GM12878 (cell line): ENCODE results near the gene GPR61. TPM values are rescaled to one million over a fixed set of nuclear protein-coding genes. Genes with fewer than 3 reads are reported as not detected.

ENCODE experiments used
- BACH1 ChIP-seq: fragments of 450-650 bp; IDR thresholded peaks from 2 replicates; pipeline ENCODE4 v1.6.1; 2017; ENCODE audit warnings: mild to moderate bottlenecking, borderline replicate concordance
- BMI1 ChIP-seq: fragments of 450-650 bp; IDR thresholded peaks from 2 replicates; pipeline ENCODE4 v1.6.1; 2016; ENCODE audit warnings: mild to moderate bottlenecking, moderate library complexity, borderline replicate concordance
- BRCA1 ChIP-seq: IDR thresholded peaks from 2 replicates; pipeline ENCODE4 v1.6.1; 2011; ENCODE audit warnings: low read depth, low read length, improper control_type of control experiment
- CBX3 ChIP-seq: fragments of 200-600 bp; sonication (generic); IDR thresholded peaks from 2 replicates; pipeline ENCODE4 v1.6.1; 2016; ENCODE audit warnings: low read depth, borderline replicate concordance
- CREB1 ChIP-seq: IDR thresholded peaks from 2 replicates; pipeline ENCODE4 v1.6.1; 2012; ENCODE audit warnings: low read depth, mild to moderate bottlenecking, inconsistent platforms
- FOS ChIP-seq: IDR thresholded peaks from 3 replicates; pipeline ENCODE4 v1.6.1; 2011; ENCODE audit warnings: borderline replicate concordance; ENCODE audit not compliant: insufficient read length; ENCODE audit errors: extremely low read depth
- GATAD2B ChIP-seq: fragments of 450-650 bp; conservative IDR thresholded peaks from 2 replicates; pipeline ENCODE4 v1.6.1; 2017; ENCODE audit warnings: low read depth, mild to moderate bottlenecking, moderate library complexity
- JUND ChIP-seq: IDR thresholded peaks from 2 replicates; pipeline ENCODE4 v1.6.1; 2012; ENCODE audit warnings: low read depth, mild to moderate bottlenecking, low read length, improper control_type of control experiment, moderate library complexity
- KAT2A ChIP-seq: conservative IDR thresholded peaks from 2 replicates; pipeline ENCODE4 v1.6.1; 2011; ENCODE audit warnings: low read depth, low read length; ENCODE audit not compliant: control insufficient read depth
- MXI1 ChIP-seq: fragments of 150-350 bp; IDR thresholded peaks from 2 replicates; pipeline ENCODE4 v1.6.1; 2011; ENCODE audit warnings: low read depth, mild to moderate bottlenecking, inconsistent platforms, low read length, improper control_type of control experiment
- MYB ChIP-seq: fragments of 150-350 bp; IDR thresholded peaks from 2 replicates; pipeline ENCODE4 v1.6.1; 2014; ENCODE audit warnings: mild to moderate bottlenecking, low read depth, low read length, borderline replicate concordance
- MYC ChIP-seq: IDR thresholded peaks from 2 replicates; pipeline ENCODE4 v1.6.1; 2011; ENCODE audit warnings: mild to moderate bottlenecking, low read length, moderate library complexity, inconsistent platforms; ENCODE audit not compliant: insufficient read depth, insufficient replicate concordance, insufficient read length, severe bottlenecking
- NR2C1 ChIP-seq: fragments of 450-650 bp; IDR thresholded peaks from 2 replicates; pipeline ENCODE4 v1.6.1; 2017; ENCODE audit warnings: antibody characterized with exemption, mild to moderate bottlenecking, moderate library complexity
- NR2C2 ChIP-seq: IDR thresholded peaks from 2 replicates; pipeline ENCODE4 v1.6.1; 2011; ENCODE audit warnings: borderline replicate concordance, low read depth; ENCODE audit not compliant: control insufficient read depth, insufficient read length
- RAD21 ChIP-seq: IDR thresholded peaks from 2 replicates; pipeline ENCODE4 v1.6.1; 2011; ENCODE audit warnings: mild to moderate bottlenecking, low read depth, low read length, moderate library complexity; ENCODE audit not compliant: insufficient read depth
- RBBP5 ChIP-seq: fragments of 200-600 bp; sonication (generic); conservative IDR thresholded peaks from 2 replicates; pipeline ENCODE4 v1.6.1; 2016
- SMAD1 ChIP-seq: fragments of 450-650 bp; IDR thresholded peaks from 2 replicates; pipeline ENCODE4 v1.6.1; 2018; ENCODE audit warnings: mild to moderate bottlenecking, low read depth; ENCODE audit not compliant: partially characterized antibody
- SMC3 ChIP-seq: IDR thresholded peaks from 2 replicates; pipeline ENCODE4 v1.6.1; 2011; ENCODE audit warnings: low read length, improper control_type of control experiment, borderline replicate concordance
- TCF12 ChIP-seq: IDR thresholded peaks from 2 replicates; pipeline ENCODE4 v1.6.1; 2011; ENCODE audit warnings: low read depth, mild to moderate bottlenecking, low read length
- TCF7 ChIP-seq: IDR thresholded peaks from 2 replicates; pipeline ENCODE4 v1.6.1; 2014; ENCODE audit warnings: antibody characterized with exemption, borderline replicate concordance
- polyA plus RNA-seq, 11 experiments: library from polyadenylated mRNA; depleted of rRNA in 4 of 11; unstranded in 6 of 11; stranded (reverse) in 5 of 11; fragments of >200 nt; fragmentation: Nextera tagmentation in 4 of 11; fragmentation: Illumina TruSeq in 1 of 11; extraction: Ambion mirVana in 4 of 11; extraction: Trizol in 1 of 11; gene quantifications; 1 replicate in 1 of 11; 2 replicates in 10 of 11; pipeline versions ENCODE4 v1.2.1 to v1.2.3, GENCODE V29; 2011 to 2016; ENCODE audit warnings: inconsistent platforms in 2 of 11, missing spikeins in 2 of 11, low read depth in 1 of 11
- total RNA-seq, 4 experiments: library from RNA; depleted of rRNA in 3 of 4; stranded (reverse); fragments of >200 nt in 3 of 4; fragmentation: Illumina TruSeq in 1 of 4; extraction: Trizol in 1 of 4; gene quantifications; 2 replicates each; pipeline versions ENCODE4 v1.2.1 to v1.2.3, GENCODE V29; 2013 to 2021
- TF ChIP-seq, protein P1 (sequence below): fragments of 450-650 bp; IDR thresholded peaks from 2 replicates; pipeline ENCODE4 v1.6.1; 2016; ENCODE audit warnings: mild to moderate bottlenecking
- TF ChIP-seq, protein P2 (sequence below): fragments of 450-650 bp; conservative IDR thresholded peaks from 2 replicates; pipeline ENCODE4 v1.6.1; 2017; ENCODE audit warnings: mild to moderate bottlenecking, moderate library complexity
- TF ChIP-seq, protein P3 (sequence below): IDR thresholded peaks from 2 replicates; pipeline ENCODE4 v1.6.1; 2011; ENCODE audit warnings: low read depth, mild to moderate bottlenecking, low read length, moderate library complexity, borderline replicate concordance; ENCODE audit errors: extremely low read depth
- TF ChIP-seq, protein P4 (sequence below): fragments of 450-650 bp; formaldehyde crosslinking; IDR thresholded peaks from 2 replicates; pipeline ENCODE4 v1.4.0; 2022; ENCODE audit warnings: mild to moderate bottlenecking, moderate library complexity

The GPR61 gene
- total and polyA plus RNA-seq, 10 of the 15 experiments (the other 5 are each of a cell fraction or from before 2014, with no cell fraction given) = 0.19 to 1.1 (median 0.35) TPM; not detected in 2

DNA sequence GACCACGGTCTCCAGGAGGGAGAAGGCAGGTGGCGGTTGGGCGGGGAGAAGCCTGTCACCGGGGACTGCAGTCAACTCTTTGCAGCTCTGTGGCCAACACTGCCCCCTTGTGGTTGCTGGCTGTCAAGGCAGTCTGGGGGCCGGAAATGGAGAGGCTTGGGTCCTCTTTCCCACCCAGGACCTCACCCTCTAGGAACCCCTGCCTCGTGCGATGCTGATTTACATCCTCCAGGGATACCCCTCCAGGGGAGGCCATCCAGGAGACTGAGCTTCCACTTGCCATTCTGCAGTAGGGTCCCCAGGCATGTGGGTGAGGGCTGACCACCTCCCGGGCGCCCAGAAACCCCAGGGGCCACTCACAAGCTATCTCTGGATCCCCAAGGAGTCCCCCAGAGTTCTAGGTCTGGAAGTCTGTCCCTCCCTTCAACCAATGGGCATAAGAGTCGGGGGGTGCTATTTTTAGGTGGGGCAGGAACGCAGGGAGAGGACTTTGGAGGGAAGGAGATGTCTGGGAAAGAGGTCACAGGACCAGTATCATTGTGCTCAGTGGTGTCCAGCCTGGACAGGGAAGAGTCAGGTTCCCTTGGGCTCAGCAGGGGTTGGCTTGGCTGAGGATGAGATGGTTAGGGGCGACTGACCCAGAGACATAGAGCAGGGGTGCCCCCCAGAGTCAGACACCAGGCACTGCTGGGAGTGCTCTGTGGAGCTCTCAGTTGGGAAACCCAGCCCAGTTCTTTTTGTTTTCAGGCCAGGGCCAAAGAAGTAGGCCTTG lies 7.1 kb upstream of the GPR61 start (continued):
- TF ChIP-seq SMC3 (peak; percentile 89), BRCA1 (no peak), CBX3 (no peak), FOS (no peak), NR2C1 (no peak), RAD21 (peak; percentile 92), JUND (no peak), GATAD2B (no peak; the same call in none of the 2 replicates), TCF12 (no peak), TCF7 (no peak), NR2C2 (no peak), CREB1 (no peak), RBBP5 (no peak), BMI1 (no peak), KAT2A (no peak), BACH1 (no peak), SMAD1 (no peak), MXI1 (no peak), MYB (no peak), MYC (no peak)
- TF ChIP-seq, protein P1, sequence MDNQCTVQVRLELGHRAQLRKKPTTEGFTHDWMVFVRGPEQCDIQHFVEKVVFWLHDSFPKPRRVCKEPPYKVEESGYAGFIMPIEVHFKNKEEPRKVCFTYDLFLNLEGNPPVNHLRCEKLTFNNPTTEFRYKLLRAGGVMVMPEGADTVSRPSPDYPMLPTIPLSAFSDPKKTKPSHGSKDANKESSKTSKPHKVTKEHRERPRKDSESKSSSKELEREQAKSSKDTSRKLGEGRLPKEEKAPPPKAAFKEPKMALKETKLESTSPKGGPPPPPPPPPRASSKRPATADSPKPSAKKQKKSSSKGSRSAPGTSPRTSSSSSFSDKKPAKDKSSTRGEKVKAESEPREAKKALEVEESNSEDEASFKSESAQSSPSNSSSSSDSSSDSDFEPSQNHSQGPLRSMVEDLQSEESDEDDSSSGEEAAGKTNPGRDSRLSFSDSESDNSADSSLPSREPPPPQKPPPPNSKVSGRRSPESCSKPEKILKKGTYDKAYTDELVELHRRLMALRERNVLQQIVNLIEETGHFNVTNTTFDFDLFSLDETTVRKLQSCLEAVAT = 0 out of 2 replicates have a peak, but pooled peaks have one; percentile 21
- TF ChIP-seq, protein P2, sequence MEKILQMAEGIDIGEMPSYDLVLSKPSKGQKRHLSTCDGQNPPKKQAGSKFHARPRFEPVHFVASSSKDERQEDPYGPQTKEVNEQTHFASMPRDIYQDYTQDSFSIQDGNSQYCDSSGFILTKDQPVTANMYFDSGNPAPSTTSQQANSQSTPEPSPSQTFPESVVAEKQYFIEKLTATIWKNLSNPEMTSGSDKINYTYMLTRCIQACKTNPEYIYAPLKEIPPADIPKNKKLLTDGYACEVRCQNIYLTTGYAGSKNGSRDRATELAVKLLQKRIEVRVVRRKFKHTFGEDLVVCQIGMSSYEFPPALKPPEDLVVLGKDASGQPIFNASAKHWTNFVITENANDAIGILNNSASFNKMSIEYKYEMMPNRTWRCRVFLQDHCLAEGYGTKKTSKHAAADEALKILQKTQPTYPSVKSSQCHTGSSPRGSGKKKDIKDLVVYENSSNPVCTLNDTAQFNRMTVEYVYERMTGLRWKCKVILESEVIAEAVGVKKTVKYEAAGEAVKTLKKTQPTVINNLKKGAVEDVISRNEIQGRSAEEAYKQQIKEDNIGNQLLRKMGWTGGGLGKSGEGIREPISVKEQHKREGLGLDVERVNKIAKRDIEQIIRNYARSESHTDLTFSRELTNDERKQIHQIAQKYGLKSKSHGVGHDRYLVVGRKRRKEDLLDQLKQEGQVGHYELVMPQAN = peak; percentile 49; the same call in 1 of the 2 replicates
- TF ChIP-seq, protein P3, sequence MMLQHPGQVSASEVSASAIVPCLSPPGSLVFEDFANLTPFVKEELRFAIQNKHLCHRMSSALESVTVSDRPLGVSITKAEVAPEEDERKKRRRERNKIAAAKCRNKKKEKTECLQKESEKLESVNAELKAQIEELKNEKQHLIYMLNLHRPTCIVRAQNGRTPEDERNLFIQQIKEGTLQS = no peak
- TF ChIP-seq, protein P4, sequence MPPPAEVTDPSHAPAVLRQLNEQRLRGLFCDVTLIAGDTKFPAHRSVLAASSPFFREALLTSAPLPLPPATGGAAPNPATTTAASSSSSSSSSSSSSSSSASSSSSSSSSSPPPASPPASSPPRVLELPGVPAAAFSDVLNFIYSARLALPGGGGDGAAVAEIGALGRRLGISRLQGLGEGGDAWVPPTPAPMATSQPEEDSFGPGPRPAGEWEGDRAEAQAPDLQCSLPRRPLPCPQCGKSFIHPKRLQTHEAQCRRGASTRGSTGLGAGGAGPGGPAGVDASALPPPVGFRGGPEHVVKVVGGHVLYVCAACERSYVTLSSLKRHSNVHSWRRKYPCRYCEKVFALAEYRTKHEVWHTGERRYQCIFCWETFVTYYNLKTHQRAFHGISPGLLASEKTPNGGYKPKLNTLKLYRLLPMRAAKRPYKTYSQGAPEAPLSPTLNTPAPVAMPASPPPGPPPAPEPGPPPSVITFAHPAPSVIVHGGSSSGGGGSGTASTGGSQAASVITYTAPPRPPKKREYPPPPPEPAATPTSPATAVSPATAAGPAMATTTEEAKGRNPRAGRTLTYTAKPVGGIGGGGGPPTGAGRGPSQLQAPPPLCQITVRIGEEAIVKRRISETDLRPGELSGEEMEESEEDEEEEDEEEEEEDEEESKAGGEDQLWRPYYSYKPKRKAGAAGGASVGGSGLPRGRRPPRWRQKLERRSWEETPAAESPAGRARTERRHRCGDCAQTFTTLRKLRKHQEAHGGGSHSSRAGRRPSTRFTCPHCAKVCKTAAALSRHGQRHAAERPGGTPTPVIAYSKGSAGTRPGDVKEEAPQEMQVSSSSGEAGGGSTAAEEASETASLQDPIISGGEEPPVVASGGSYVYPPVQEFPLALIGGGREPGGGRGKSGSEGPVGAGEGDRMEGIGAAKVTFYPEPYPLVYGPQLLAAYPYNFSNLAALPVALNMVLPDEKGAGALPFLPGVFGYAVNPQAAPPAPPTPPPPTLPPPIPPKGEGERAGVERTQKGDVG (CRISPR knock-in tag) = no peak
